Measurements from ENCODE around the gene DAAM2.

The DAAM2 gene

DNA sequence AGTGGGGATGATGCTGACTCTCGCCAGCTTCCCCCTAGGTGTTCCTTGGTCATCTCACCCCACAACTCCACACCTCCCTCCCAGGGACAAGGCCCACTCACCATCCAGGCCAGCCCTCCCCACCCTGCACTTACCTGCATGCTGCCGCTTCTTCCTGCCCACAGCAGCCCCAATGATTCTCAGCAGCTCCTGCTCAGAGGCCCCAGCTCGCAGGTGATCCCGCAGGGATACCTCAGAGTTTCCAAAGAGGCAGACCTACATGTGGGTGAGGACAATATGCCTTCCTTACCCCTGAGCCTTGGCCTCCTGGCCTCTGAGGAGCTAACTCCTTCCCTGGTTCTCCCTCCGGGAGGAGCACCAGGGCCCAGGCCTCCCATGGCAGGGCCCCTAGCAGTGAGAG is 117.5 kb downstream of the DAAM2 start:
- Histone ChIP-seq H3K27me3 (ENCODE audit: control insufficient read depth, insufficient read depth, low read length) (no peaks in the 10 kb centered on the region), H3K36me3 (ENCODE audit: control insufficient read depth, insufficient read depth, low read length) (no peaks in the 10 kb centered on the region), H3K4me1 (ENCODE audit: control insufficient read depth, insufficient read depth, low read length) (no peaks in the 10 kb centered on the region), H3K9me3 (ENCODE audit: control insufficient read depth, low read length) (no peaks in the 10 kb centered on the region), H3K4me3 (ENCODE audit: low read length) (no peak overlapping the region), H3K9ac (ENCODE audit: low read length) (no peak overlapping the region)

DNA sequence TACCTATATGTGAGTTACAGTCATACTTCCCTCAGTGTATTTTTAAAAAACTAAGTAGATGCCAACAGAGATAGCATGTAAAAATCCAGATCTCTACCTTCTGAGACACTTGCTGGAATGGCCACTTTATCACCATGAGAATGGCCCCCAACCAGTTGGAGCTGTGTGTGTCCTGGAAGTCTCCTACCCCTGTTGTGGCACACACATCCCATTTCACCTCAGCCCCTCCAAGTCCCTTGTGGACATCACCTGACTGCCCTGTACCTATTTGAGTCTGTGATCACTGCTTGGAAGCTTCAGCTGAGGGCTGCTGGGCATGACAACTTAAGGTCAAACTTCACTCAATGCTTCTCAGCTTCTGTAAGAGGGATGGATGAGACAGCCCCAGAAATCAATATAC is 118.0 kb downstream of the DAAM2 start:
- no peaks in the 10 kb centered on the region for H3K36me3 ChIP-seq (ENCODE audit: control insufficient read depth, insufficient read depth, low read length)
- H3K4me3 ChIP-seq (ENCODE audit: low read length), result no peak overlapping the region
- H3K9ac ChIP-seq (ENCODE audit: low read length), result no peak overlapping the region
- no peaks in the 10 kb centered on the region for H3K4me1 ChIP-seq (ENCODE audit: control insufficient read depth, insufficient read depth, low read length)
- H3K27me3 ChIP-seq (ENCODE audit: control insufficient read depth, insufficient read depth, low read length), result no peaks in the 10 kb centered on the region
- no peaks in the 10 kb centered on the region for H3K9me3 ChIP-seq (ENCODE audit: control insufficient read depth, low read length)

DNA sequence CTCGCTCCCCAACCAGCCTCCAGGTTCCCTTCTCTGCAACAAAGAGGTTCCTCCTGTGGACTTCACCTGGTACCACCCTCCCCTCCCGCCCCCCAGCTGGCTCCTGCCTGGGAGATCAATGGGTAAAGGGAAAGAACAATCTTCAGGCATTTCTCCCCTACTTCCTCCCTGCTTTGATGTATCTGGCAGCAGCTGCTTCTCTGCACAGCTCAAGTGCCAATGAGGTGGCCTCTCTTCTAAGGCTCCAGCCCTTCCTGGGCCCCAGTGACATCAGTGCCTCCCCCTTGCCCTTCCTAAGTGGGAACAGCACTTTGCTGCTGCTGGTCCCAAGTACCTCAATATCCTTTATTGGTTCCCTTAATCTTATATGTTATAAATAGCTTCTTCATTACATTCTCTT is 118.6 kb downstream of the DAAM2 start:
- H3K27me3 ChIP-seq (ENCODE audit: control insufficient read depth, insufficient read depth, low read length), result no peaks in the 10 kb centered on the region
- no peaks in the 10 kb centered on the region for H3K36me3 ChIP-seq (ENCODE audit: control insufficient read depth, insufficient read depth, low read length)
- no peaks in the 10 kb centered on the region for H3K4me1 ChIP-seq (ENCODE audit: control insufficient read depth, insufficient read depth, low read length)
- H3K9ac ChIP-seq (ENCODE audit: low read length), result no peak overlapping the region
- no peak overlapping the region for H3K4me3 ChIP-seq (ENCODE audit: low read length)
- H3K9me3 ChIP-seq (ENCODE audit: control insufficient read depth, low read length), result no peaks in the 10 kb centered on the region

DNA sequence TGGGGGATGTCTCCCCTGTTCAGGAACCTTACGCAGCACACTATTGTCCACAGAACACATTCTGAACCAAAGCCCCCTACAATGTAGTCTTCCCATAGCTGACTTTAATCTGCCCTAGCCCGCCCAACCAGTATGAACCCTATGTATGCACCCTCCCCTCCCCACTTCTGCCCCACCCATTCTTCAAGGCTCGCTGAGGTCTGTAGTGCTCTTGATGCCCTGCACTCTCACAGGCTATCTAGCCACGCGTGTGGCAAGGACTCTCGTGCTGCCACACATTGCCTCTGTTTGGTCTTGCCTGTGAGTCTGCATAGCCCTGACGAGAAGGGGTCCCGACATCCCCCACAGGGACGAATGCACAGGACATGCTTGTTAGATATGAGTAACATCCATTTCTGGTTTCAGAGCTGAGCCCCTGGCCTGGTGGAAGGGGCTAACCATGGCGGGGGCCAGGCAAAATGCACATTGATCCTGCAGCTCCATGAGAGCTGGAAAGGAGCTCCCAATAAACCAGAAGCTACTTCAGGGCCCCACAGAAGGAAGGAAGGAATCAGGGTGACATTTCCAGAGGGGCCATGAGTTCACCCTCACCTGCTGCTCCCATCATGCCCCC is 119.4 kb downstream of the DAAM2 start:
- no peak overlapping the region for H3K4me3 ChIP-seq (ENCODE audit: low read length)
- no peaks in the 10 kb centered on the region for H3K9me3 ChIP-seq (ENCODE audit: control insufficient read depth, low read length)
- no peaks in the 10 kb centered on the region for H3K27me3 ChIP-seq (ENCODE audit: control insufficient read depth, insufficient read depth, low read length)
- H3K4me1 ChIP-seq (ENCODE audit: control insufficient read depth, insufficient read depth, low read length), result no peaks in the 10 kb centered on the region
- H3K9ac ChIP-seq (ENCODE audit: low read length), result no peak overlapping the region
- H3K36me3 ChIP-seq (ENCODE audit: control insufficient read depth, insufficient read depth, low read length), result no peaks in the 10 kb centered on the region

DNA sequence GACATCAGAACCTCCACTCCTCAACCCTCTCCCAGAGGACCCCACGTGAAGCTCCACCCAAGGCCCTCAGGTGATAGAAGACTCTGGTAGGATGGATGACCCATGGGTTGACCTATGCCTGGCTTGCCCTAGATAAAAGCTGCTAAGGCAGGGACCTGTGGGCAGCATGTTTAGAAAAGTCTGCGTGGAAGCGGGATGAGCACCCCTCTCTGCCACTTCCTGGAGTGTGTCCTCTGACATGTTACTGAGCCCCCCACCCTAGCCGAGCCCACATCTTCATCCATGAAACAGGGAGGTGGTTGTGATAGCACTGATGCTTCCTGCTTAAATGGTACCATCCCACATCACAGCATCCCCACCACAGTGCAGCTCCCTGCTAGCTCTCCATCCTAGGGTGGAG is 120.3 kb downstream of the DAAM2 start:
- Histone ChIP-seq H3K4me3 (ENCODE audit: low read length) (no peak overlapping the region), H3K36me3 (ENCODE audit: control insufficient read depth, insufficient read depth, low read length) (no peaks in the 10 kb centered on the region), H3K9ac (ENCODE audit: low read length) (no peak overlapping the region)

DNA sequence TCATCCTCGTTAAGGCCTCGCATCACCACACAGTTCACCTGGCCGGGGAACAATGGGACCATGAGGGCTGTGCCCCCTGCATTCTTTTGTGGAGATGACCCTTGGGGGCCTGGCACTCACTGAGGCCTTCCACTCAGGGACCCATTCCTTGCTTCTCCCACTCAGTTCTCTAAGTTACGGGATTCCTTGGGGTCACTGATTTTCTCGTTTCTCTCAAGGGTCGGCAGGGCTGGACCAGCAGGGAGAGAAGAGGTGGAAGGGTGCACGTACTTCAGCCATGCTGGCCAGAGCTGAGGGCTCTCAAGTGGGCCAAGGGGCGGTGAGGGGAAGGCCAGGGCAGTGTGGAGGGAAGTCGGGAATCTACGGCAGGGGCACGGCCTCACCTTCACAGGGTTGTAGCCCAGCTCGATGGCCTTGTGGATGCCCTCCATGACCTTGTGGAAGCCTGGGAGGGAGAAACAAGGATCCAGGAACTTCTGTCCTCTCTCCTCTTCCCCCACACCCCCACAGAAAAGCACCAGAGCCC is 121.3 kb downstream of the DAAM2 start:
- H3K4me3 ChIP-seq (ENCODE audit: low read length), result no peak overlapping the region
- H3K36me3 ChIP-seq (ENCODE audit: control insufficient read depth, insufficient read depth, low read length), result no peaks in the 10 kb centered on the region

More for the DNA sequence above, 120.3 kb downstream of the DAAM2 start:
- Histone ChIP-seq H3K9me3 (ENCODE audit: control insufficient read depth, low read length) (no peaks in the 10 kb centered on the region), H3K4me1 (ENCODE audit: control insufficient read depth, insufficient read depth, low read length) (no peaks in the 10 kb centered on the region), H3K27me3 (ENCODE audit: control insufficient read depth, insufficient read depth, low read length) (no peaks in the 10 kb centered on the region)

GRCh38 chr6:39914239-39914638 is 122.1 kb downstream of the DAAM2 start:
- H3K4me1 ChIP-seq (ENCODE audit: control insufficient read depth, insufficient read depth, low read length), result no peaks in the 10 kb centered on the region
- H3K9ac ChIP-seq (ENCODE audit: low read length), result no peak overlapping the region
- no peak overlapping the region for H3K4me3 ChIP-seq (ENCODE audit: low read length)
- no peaks in the 10 kb centered on the region for H3K27me3 ChIP-seq (ENCODE audit: control insufficient read depth, insufficient read depth, low read length)
- no peaks in the 10 kb centered on the region for H3K9me3 ChIP-seq (ENCODE audit: control insufficient read depth, low read length)
- no peaks in the 10 kb centered on the region for H3K36me3 ChIP-seq (ENCODE audit: control insufficient read depth, insufficient read depth, low read length)

More for the DNA sequence above, 121.3 kb downstream of the DAAM2 start:
- Histone ChIP-seq H3K9ac (ENCODE audit: low read length) (no peak overlapping the region), H3K4me1 (ENCODE audit: control insufficient read depth, insufficient read depth, low read length) (no peaks in the 10 kb centered on the region), H3K9me3 (ENCODE audit: control insufficient read depth, low read length) (no peaks in the 10 kb centered on the region), H3K27me3 (ENCODE audit: control insufficient read depth, insufficient read depth, low read length) (no peaks in the 10 kb centered on the region)

DNA sequence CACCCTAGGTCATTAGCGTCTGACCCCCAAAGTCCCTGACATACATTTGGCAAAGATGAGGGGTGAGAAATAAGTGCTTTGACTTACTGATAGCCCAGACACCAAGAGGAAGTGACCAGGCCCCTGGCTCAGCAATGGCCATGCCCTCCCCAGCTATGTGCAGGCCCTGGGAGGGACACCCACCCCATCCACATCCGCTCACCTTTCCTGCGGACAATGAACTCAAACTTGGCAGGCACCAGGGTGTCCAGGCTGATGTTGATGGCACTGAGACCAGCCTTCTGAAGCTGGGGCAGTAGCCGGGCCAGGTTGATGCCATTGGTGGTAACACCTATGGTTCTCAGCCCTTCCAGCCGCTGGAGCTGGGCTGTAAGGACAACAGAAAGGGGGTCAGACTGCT is 123.7 kb downstream of the DAAM2 start:
- Histone ChIP-seq H3K4me1 (ENCODE audit: control insufficient read depth, insufficient read depth, low read length) (no peaks in the 10 kb centered on the region), H3K9ac (ENCODE audit: low read length) (no peak overlapping the region), H3K9me3 (ENCODE audit: control insufficient read depth, low read length) (no peaks in the 10 kb centered on the region), H3K36me3 (ENCODE audit: control insufficient read depth, insufficient read depth, low read length) (no peaks in the 10 kb centered on the region), H3K4me3 (ENCODE audit: low read length) (no peak overlapping the region), H3K27me3 (ENCODE audit: control insufficient read depth, insufficient read depth, low read length) (no peaks in the 10 kb centered on the region)

- Histone ChIP-seq H3K36me3 (ENCODE audit: control insufficient read depth, insufficient read depth, low read length) (no peaks in the 10 kb centered on the region), H3K27me3 (ENCODE audit: control insufficient read depth, insufficient read depth, low read length) (no peaks in the 10 kb centered on the region), H3K4me3 (ENCODE audit: low read length) (no peak overlapping the region), H3K9me3 (ENCODE audit: control insufficient read depth, low read length) (no peaks in the 10 kb centered on the region), H3K4me1 (ENCODE audit: control insufficient read depth, insufficient read depth, low read length) (no peaks in the 10 kb centered on the region), H3K9ac (ENCODE audit: low read length) (no peak overlapping the region)
These were observed 125.2 kb downstream of the DAAM2 start for GRCh38 chr6:39917329-39917728.

GRCh38 chr6:39917981-39918380 is 125.8 kb downstream of the DAAM2 start:
- Histone ChIP-seq H3K36me3 (ENCODE audit: control insufficient read depth, insufficient read depth, low read length) (no peaks in the 10 kb centered on the region), H3K27me3 (ENCODE audit: control insufficient read depth, insufficient read depth, low read length) (no peaks in the 10 kb centered on the region)

GRCh38 chr6:39918831-39919230 is 126.7 kb downstream of the DAAM2 start:
- no peak overlapping the region for H3K9ac ChIP-seq (ENCODE audit: low read length)
- H3K4me3 ChIP-seq (ENCODE audit: low read length), result no peak overlapping the region
- no peaks in the 10 kb centered on the region for H3K27me3 ChIP-seq (ENCODE audit: control insufficient read depth, insufficient read depth, low read length)
- H3K4me1 ChIP-seq (ENCODE audit: control insufficient read depth, insufficient read depth, low read length), result peaks cover 10% of the 10 kb centered on the region
- H3K9me3 ChIP-seq (ENCODE audit: control insufficient read depth, low read length), result no peaks in the 10 kb centered on the region
- H3K36me3 ChIP-seq (ENCODE audit: control insufficient read depth, insufficient read depth, low read length), result no peaks in the 10 kb centered on the region

More at GRCh38 chr6:39917981-39918380, 125.8 kb downstream of the DAAM2 start:
- Histone ChIP-seq H3K4me3 (ENCODE audit: low read length) (no peak overlapping the region), H3K4me1 (ENCODE audit: control insufficient read depth, insufficient read depth, low read length) (peaks cover 1% of the 10 kb centered on the region), H3K9ac (ENCODE audit: low read length) (no peak overlapping the region), H3K9me3 (ENCODE audit: control insufficient read depth, low read length) (no peaks in the 10 kb centered on the region)

DNA sequence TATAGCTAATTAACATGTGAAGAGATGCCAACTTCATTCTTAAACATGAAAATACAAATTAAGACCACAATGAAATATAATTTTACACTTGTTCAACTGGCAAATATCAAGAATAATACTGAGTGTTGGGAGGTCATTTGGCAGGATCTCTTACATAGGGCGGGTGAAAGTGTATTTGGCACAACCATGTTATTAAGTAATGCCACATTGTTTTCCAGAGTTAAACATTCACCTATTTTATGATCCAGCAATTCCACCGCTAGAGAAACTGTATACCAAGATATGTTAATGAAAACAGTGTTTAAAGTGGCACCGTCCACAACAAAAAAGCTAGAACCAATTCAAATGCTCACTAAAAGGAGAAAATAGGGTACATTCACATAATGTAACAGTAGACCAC is 128.0 kb downstream of the DAAM2 start:
- no peaks in the 10 kb centered on the region for H3K9me3 ChIP-seq (ENCODE audit: control insufficient read depth, low read length)
- no peak overlapping the region for H3K9ac ChIP-seq (ENCODE audit: low read length)
- H3K36me3 ChIP-seq (ENCODE audit: control insufficient read depth, insufficient read depth, low read length), result no peaks in the 10 kb centered on the region
- H3K4me3 ChIP-seq (ENCODE audit: low read length), result no peak overlapping the region
- H3K4me1 ChIP-seq (ENCODE audit: control insufficient read depth, insufficient read depth, low read length), result peaks cover 13% of the 10 kb centered on the region
- no peaks in the 10 kb centered on the region for H3K27me3 ChIP-seq (ENCODE audit: control insufficient read depth, insufficient read depth, low read length)

DNA sequence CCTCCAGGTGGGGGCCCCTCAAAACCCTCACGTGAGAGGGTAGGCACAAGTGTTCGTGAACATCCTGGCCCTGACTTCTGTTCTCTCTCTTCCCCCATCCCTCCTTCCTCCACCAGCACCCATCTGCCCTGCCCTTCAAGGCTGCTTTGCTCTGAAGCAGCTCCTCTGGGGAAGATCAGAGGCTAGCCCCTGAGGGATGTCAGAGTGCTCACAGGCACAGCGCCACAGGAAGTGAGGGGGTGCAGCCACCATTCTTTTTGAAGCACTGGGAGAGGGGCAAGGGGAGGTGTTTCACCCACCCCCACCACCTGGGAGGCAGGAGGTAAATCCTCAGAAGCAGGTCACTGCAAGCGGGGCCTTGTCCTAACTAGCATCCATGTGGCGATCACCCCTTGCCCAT is 130.6 kb downstream of the DAAM2 start:
- H3K27me3 ChIP-seq (ENCODE audit: control insufficient read depth, insufficient read depth, low read length), result no peaks in the 10 kb centered on the region
- H3K4me3 ChIP-seq (ENCODE audit: low read length), result no peak overlapping the region
- no peaks in the 10 kb centered on the region for H3K36me3 ChIP-seq (ENCODE audit: control insufficient read depth, insufficient read depth, low read length)
- H3K4me1 ChIP-seq (ENCODE audit: control insufficient read depth, insufficient read depth, low read length), result peaks cover 13% of the 10 kb centered on the region
- H3K9me3 ChIP-seq (ENCODE audit: control insufficient read depth, low read length), result no peaks in the 10 kb centered on the region
- no peak overlapping the region for H3K9ac ChIP-seq (ENCODE audit: low read length)
